HFF-Myc (cell line): ENCODE measurements around the gene UACA.

Experiments
- DNase-seq: peaks from one replicate; pipeline ENCODE4 v3.0.0-alpha.2; 2011; ENCODE audit warnings: low read depth; ENCODE audit errors: extremely low read depth
- H3K4me3 ChIP-seq: replicated peaks from 2 replicates; pipeline ENCODE4 v1.5.1; 2011; ENCODE audit warnings: low read depth, mild to moderate bottlenecking, control low read depth, low read length
- TF ChIP-seq, protein P1 (sequence below): IDR thresholded peaks from 2 replicates; pipeline ENCODE4 v1.5.1; 2012; ENCODE audit warnings: mild to moderate bottlenecking, low read depth, low read length, control low read depth; ENCODE audit errors: missing control alignments

UACA gene

DNA sequence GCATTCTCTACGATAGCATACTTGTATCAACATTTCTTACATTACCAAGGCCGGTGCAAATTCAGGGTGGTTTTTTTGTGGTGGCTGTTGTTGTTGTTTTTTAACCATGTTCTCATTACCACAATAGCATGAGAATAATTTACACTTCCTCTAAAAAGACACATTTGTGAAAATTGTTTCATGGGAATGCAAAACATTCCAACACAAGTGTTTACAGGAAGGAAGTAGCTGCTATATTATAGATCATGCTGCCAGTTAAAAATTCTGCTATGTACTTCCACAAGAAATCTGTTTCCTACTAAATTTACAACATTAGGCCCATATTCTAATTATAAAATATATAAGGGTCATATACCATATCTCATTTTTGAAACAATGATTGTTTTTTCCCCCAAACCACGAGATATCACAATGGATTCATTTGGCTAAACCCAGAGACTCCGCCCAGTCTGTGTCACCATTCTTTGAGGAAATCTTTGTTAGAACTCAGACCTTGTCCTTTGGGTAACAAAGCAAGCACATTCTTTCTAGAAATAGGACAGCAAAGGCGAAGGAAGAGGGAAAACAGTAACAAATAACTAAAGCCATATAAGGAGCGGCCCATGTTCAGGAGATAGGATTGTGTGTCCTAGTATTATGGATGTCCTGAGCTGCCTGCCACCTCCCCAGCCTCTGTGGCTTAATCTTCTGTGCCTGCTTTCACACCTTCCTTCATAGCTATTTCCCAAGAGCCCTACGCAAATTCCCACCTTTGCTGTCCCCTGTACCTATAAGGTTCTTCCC is 60.1 kb downstream of the UACA start:
- no peak overlapping the region for H3K4me3 ChIP-seq
- DNase-seq, result no peak

DNA sequence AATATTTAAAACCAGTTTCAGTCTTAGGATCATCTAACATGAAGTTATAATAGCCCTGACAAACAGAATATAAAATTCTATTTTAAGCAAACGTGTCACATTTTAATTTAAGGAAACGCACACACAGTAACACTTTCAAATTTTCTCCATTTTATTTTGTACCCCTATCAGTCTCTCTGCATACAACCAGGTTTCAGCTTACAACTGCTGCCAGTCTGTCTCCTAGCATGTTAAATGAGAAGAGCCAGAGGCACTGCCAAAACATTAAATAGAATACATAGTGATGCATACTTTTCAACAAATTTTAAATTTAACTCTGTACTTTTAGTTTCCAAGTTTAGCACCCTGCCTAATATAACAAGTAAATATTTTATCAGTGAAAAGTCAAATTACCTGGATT is 60.8 kb downstream of the UACA start:
- TF ChIP-seq, protein P1, sequence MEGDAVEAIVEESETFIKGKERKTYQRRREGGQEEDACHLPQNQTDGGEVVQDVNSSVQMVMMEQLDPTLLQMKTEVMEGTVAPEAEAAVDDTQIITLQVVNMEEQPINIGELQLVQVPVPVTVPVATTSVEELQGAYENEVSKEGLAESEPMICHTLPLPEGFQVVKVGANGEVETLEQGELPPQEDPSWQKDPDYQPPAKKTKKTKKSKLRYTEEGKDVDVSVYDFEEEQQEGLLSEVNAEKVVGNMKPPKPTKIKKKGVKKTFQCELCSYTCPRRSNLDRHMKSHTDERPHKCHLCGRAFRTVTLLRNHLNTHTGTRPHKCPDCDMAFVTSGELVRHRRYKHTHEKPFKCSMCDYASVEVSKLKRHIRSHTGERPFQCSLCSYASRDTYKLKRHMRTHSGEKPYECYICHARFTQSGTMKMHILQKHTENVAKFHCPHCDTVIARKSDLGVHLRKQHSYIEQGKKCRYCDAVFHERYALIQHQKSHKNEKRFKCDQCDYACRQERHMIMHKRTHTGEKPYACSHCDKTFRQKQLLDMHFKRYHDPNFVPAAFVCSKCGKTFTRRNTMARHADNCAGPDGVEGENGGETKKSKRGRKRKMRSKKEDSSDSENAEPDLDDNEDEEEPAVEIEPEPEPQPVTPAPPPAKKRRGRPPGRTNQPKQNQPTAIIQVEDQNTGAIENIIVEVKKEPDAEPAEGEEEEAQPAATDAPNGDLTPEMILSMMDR, result no peak
- H3K4me3 ChIP-seq, result no peak overlapping the region
- DNase-seq, result no peak

More for the DNA sequence above, 60.1 kb downstream of the UACA start:
- TF ChIP-seq, protein P1, result no peak

DNA sequence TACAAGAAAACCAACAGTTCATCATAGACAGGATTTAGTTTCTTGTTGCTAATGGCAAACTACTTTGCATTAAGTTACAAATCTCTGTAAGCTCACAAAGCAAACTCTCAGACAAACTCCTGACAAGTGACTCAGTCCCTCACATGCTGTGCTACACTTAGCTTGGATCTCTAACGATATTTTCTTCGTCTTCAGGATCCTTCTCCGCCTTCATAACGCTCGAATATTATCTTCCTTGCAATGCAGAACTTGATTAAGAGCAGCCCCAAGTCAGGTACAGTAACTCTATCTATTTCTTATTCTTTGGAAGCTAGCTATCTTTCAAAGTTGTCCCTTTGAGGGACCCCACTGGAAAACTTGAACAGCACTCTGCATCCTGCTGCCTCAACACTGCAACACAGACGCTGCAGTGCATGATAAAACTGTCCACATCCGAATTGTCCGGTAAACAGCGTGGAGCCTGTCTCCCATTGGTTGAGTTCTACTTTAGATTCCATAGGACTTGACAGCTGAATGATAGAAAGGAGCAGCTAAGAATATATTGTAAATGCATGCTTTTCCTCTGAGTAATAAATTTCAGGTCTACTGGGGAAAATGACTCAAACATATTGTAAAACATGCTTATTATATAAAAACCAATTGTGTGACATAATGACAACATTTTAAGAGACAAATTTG is 61.3 kb downstream of the UACA start:
- DNase-seq, result no peak
- no peak overlapping the region for H3K4me3 ChIP-seq
- TF ChIP-seq, protein P1, result no peak

DNA sequence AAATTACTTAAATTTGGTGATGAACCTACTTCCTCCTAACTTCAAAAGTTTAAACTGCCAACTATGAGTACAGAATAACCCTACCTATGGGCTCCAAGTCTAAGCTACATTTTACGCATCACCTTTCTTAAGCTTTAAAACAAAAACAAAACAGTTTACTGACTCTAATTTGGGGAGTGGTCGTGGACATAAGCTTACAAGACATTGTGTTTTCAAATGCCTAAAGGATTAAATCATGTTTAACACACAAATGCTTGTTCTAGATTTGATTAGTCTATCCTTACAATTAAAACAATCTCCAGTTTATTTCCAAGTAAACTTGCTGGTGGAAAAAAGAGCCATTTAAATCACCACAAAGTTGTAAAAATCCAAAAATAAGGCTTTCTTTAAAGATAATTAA is 62.2 kb downstream of the UACA start:
- no peak overlapping the region for H3K4me3 ChIP-seq
- TF ChIP-seq, protein P1, result no peak
- DNase-seq, result no peak

DNA sequence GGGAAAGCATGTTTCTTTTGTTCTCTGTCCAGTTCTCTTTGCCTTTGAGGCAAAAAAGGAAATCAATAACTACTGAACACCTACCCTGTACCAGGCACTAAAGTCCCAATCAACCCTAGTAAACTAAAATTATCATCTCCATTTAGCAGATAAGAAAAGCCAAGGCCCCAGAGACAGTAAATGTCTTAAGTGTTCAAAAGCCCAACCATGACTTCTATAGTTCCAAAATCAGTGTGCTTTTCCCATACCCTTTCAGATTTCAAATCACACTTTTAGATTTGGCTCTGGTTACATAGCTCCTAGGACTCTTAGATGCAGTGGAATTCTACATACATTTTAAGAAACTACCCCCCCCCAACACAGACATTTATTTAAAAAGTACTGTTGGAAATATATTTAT is 63.5 kb downstream of the UACA start:
- DNase-seq, result no peak
- no peak overlapping the region for H3K4me3 ChIP-seq
- TF ChIP-seq, protein P1, result no peak

DNA sequence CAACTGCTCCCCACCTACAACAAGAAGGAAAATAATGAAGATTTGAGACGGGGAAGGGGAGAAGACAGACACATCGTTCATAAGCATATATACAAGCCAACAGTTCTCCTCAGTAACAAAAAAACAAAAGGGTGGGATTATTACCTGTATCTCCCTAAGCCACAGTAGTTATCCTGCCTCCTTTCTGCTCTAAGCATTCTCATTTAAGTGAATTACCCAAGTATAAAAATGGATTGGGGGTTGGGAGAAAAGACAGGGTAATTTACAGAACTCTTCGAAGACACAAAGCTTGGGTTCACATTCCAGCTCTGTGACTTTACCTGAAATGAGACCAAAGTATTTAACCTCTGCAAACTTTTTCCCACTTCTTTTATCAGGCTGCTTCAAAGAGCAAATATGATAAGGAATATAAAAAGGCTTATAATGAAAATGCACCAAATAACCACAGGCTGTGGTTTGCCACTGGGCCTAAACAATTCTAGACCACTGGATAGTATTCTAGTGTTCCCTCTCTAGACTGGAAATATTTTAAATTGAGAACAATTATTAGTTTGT is 64.4 kb downstream of the UACA start:
- TF ChIP-seq, protein P1, result no peak
- no peak for DNase-seq
- H3K4me3 ChIP-seq, result no peak overlapping the region
